Kidney epithelial cell (primary cell): ENCODE data around the gene NSMCE1. TPM values are rescaled to one million over a fixed set of nuclear protein-coding genes. Genes with fewer than 3 reads are reported as not detected.

Source experiments
- DNase-seq: peaks from one replicate; pipeline ENCODE4 v3.0.0-alpha.2; 2010; ENCODE audit warnings: low read depth
- H3K27me3 ChIP-seq: 2 replicates; pipeline ENCODE4 v1.6.0; 2011; ENCODE audit warnings: low read length; ENCODE audit not compliant: control insufficient read depth, insufficient read depth
- H3K36me3 ChIP-seq: 2 replicates; pipeline ENCODE4 v1.5.1; 2011; ENCODE audit warnings: low read length; ENCODE audit not compliant: control insufficient read depth, insufficient read depth
- H3K4me3 ChIP-seq: 2 replicates; pipeline ENCODE4 v1.5.1; 2011; ENCODE audit warnings: low read depth, mild to moderate bottlenecking, control low read depth, low read length
- total RNA-seq: library from RNA; depleted of rRNA; stranded (reverse); fragments of >200 nt; gene quantifications from 2 replicates; pipeline ENCODE4 v1.2.3, GENCODE V29; 2015
- TF ChIP-seq, protein P1 (sequence below): IDR thresholded peaks from 2 replicates; pipeline ENCODE4 v1.5.1; 2011; ENCODE audit warnings: mild to moderate bottlenecking, moderate library complexity, low read length, control low read depth, inconsistent platforms; ENCODE audit not compliant: insufficient read depth, poor library complexity, severe bottlenecking

Gene NSMCE1
- total RNA-seq, 1 donor from 2014 or later = 94.8 TPM

DNA sequence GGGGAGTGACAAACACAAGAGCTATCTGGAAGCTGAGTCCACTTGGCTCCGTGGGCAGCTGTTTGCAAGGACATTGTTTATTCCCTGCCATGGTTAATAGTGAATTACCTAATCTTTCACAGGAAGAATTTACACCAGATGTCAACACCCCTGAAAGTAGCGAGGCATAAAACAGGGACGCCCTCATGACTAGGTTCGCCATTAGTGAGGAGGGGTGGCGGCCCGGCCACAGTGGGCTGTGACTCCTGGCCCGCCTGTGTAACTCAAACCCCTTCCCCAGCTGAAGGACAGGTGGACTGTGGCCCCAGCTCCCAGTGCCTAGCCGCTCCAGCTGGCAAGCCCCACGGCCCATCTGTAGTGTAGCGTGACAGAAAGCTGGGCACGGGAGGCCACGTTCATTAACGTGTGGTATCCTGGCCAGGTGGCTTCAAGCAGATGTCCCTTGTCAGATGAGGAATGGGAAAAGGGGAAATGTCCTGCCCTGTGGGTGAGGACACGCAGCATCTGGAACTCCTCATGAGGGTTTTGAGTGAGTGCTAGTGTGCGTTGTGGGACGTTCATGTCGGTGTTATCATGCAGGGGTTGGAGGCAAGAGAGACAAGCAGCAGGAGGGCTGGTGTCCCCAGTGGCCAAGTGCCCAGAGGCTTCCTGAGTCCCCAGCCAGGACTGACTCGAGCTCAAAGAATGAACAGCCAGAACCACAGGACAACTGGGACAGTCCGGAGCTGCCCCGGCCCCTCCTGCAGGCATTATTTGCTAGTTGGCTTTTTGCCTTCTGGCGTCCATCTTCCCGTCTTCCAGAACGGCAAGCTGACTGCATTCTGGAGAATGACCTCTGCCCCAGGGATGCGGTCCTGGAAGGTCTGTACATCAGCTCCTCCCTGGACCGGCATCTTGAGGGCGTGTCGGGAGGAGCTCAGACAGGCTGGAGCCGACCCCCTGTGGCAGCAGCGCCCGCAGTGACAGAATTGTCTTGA lies 46.0 kb downstream of the NSMCE1 start:
- H3K27me3 ChIP-seq = no peaks in the 10 kb centered on the region
- TF ChIP-seq, protein P1, sequence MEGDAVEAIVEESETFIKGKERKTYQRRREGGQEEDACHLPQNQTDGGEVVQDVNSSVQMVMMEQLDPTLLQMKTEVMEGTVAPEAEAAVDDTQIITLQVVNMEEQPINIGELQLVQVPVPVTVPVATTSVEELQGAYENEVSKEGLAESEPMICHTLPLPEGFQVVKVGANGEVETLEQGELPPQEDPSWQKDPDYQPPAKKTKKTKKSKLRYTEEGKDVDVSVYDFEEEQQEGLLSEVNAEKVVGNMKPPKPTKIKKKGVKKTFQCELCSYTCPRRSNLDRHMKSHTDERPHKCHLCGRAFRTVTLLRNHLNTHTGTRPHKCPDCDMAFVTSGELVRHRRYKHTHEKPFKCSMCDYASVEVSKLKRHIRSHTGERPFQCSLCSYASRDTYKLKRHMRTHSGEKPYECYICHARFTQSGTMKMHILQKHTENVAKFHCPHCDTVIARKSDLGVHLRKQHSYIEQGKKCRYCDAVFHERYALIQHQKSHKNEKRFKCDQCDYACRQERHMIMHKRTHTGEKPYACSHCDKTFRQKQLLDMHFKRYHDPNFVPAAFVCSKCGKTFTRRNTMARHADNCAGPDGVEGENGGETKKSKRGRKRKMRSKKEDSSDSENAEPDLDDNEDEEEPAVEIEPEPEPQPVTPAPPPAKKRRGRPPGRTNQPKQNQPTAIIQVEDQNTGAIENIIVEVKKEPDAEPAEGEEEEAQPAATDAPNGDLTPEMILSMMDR = no peak
- H3K36me3 ChIP-seq = no peaks in the 10 kb centered on the region
- no peak for DNase-seq
- no peak overlapping the region for H3K4me3 ChIP-seq

DNA sequence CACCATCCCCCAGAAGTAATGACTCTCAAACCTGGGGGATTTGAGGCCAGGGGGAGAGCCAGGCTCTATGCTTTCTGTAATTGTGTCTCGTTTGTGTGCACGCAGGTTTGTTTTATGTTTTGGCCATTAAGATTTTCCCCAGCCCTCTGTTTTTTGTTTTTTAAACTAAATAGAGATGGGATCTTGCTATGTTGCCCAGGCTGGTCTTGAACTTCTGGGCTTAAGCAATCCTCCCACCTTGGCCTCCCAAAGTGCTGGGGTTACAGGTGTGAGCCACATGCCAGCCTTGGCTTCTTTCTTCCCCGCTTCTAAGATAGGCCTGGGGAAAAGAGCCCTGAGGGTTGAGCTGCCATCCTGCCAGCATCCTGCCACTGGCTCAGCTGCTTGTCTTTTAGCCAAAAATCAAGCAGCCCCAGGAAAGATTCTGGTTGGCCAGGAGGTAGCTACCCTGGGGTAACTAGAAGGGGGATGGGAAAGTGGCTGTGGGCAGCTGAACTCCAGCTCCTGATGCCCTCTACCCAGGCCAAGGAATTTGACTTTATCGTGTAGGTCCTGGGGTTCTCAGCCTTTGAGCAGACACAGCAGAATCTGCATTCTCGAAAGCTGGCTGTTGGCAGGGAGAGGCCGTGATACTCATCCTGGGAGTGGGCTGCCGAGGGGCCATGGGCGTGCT lies 46.9 kb downstream of the NSMCE1 start:
- TF ChIP-seq, protein P1 = no peak
- Histone ChIP-seq H3K36me3 (no peaks in the 10 kb centered on the region), H3K27me3 (no peaks in the 10 kb centered on the region), H3K4me3 (no peak overlapping the region)
- DNase-seq = no peak

DNA sequence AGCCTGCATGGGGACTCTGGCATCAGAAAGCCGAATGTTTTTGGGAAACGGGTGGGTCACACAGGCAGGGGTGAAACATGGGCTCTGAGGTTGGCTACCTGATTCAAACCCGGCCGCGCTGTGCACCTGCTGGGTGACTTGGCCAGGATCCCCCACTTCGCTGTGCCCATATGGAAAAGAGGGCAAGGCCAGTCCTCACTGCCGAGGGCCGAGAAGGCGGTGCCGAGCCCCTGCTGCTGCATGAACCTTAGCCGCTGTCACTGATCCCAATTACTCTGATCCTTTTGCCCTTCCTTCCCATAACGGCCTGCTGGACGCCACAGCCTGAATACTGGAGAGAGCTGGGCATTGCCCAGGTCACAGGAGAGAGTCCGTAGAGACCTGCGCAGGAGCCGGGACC lies 47.6 kb downstream of the NSMCE1 start:
- Histone ChIP-seq H3K36me3 (no peaks in the 10 kb centered on the region), H3K4me3 (no peak overlapping the region), H3K27me3 (no peaks in the 10 kb centered on the region)
- no peak for DNase-seq
- TF ChIP-seq, protein P1 = no peak

DNA sequence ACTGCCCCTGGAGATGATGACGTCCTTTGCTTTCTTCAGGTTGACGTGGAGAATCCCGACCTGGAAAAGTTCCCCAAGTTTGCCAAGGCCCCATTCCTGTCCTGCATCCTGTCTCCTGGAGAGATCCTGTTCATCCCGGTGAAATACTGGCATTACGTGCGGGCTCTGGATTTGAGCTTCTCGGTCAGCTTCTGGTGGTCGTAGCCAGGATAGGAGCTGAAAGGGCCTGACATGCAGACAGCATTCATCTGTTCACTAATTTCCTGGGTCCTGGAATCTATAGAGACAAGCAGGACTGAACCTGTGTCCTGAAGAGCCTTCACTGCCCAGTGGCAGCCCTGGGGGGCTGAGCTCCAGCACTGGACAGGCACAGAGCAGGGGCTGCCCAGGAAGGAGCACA lies 48.0 kb downstream of the NSMCE1 start:
- no peaks in the 10 kb centered on the region for H3K36me3 ChIP-seq
- TF ChIP-seq, protein P1 = no peak
- no peaks in the 10 kb centered on the region for H3K27me3 ChIP-seq
- no peak for DNase-seq
- H3K4me3 ChIP-seq = no peak overlapping the region

DNA sequence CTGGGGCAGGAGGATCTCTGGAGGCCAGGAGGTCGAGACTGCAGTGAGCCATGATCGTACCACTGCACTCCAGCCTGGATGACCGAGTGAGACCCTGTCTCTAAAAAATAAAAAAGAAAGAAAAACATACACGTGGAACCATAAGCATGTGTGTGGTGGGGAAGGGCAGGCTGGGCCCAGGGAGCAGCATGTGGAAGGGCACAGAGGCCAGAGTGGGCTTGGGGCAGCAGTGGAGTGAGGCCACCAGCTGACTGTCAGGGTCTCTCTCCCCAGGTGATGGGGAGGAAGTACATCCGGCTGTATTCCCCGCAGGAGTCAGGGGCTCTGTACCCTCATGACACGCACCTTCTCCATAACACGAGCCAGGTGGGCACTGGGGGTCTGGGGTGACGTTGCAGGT lies 48.5 kb downstream of the NSMCE1 start:
- no peaks in the 10 kb centered on the region for H3K27me3 ChIP-seq
- no peaks in the 10 kb centered on the region for H3K36me3 ChIP-seq
- TF ChIP-seq, protein P1 = no peak
- H3K4me3 ChIP-seq = no peak overlapping the region
- DNase-seq = no peak
